GM18858 (cell line): ENCODE measurements around the gene SLC35F5.
"Not testable (repeated sequence)": the region's sequence is repeated elsewhere in the genome, so short reads cannot be mapped to it uniquely, and the experiment has no call there.

ENCODE experiments used
- ATAC-seq: cut with Tn5 transposase; IDR thresholded peaks from one replicate; pipeline ENCODE4 v1.9.1; 2021; ENCODE audit not compliant: unreplicated experiment

SLC35F5 gene

GRCh38 chr2:113698251-113698650 is 58.2 kb downstream of the SLC35F5 start:
- ATAC-seq = not testable (repeated sequence)

DNA sequence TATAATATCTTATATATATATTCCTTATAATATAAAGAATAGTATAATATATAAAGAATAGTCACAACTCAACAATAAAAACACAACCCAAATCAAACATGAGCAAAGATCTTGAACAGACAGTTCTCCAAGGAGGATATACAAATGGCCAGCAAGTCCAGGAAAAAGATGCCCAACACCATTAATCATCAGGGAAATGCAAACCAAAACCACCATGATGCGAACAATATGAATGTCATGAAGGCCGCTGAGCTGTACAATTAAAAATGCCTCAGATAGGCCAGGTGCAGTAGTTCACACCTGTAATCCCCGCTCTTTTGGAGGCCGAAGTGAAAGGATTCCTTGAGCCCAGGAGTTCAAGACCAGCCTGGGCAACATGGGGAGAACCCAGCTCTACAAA is 58.9 kb downstream of the SLC35F5 start:
- no peak for ATAC-seq

- no peak for ATAC-seq
Measured at GRCh38 chr2:113694438-113694837, 62.0 kb downstream of the SLC35F5 start.

GRCh38 chr2:113692698-113693428 is 63.6 kb downstream of the SLC35F5 start:
- peak; percentile 80 for ATAC-seq

- not testable (repeated sequence) for ATAC-seq
Measured at GRCh38 chr2:113690871-113691270, 65.6 kb downstream of the SLC35F5 start.

DNA sequence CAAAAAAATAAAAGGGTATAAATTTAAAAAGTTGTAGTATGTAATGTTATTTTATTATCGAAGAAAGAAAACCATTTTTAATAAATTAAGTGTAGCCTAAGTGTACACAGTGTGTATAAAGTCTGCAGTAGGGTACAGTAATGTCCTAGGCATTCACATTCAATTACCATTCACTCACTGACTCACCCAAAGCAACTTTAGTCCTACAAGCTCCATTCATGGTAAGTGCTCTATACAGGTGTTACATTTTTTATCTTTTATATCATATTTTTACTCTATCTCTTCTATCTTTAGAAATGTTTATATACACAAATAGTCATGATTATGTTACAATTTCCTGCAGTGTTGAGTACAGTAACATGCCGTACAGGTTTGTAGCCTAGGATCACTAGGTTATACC is 69.9 kb downstream of the SLC35F5 start:
- no peak for ATAC-seq

DNA sequence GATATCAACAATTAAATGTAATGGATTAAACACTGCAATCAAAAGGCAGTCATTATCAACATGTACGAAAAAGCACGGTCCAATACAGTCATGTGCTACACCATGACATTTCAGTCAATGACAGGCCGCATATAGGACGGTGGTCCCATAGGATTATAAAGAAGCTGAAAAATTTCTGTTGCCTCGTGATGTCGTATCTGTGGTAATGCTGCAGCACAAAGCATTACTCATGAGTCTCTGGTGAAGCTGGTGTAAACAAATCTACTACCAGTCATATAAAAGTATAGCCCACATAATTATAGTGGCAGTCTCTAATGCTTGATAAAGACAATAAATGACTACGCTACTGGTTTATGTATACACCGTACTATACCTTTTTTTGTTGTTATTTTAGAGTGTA is 71.0 kb downstream of the SLC35F5 start:
- no peak for ATAC-seq

DNA sequence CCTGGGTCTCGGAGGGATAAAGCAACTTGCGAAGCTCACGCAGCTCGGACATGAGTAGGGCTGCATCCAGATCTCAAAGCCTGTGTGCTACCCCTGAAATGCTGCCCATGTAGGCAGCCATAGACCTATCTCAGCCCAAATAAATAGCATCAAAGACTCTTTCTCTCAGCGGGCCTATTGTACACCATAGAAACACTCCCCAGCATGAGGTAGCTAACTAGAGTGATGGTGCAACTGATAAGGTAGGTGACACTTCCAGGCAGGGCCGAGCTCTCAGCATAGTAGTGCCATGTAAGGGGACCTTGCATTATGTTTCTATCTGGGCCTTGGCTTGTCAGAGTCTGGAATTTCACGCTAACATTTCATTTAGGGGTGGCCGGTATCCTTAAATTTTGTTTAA is 77.0 kb downstream of the SLC35F5 start:
- ATAC-seq = no peak

GRCh38 chr2:113677330-113677729 is 79.1 kb downstream of the SLC35F5 start:
- ATAC-seq = no peak

DNA sequence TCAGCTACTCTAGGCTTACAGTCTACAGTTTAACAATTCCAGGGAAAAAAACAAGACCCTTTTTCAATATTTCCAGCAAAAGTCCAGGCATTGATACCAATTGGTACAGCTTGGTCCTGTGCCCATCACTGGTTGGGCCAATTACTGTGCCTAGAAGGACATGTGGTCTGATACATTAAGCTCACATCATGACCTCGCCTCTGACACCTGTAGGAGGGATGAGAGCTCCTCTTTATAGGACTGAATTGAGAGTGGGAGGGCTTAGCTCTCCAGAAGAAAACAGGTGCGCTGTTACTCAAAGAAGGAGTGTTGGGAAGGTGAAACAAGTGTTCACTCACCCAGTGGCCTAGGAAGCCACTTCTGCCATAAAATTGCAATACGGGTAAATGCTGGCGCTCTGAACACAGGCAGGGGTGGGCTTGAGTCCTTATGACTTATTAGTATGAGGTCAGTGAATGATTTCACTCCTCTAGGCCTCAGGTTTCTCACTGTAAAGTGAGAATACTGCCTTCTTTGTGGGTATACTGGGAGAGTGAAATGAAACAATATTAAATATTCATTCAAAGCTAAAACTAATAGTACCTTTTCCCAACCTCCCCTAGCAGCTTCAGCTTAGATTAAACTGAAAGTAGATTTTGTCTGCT is 79.7 kb downstream of the SLC35F5 start:
- ATAC-seq = no peak

GRCh38 chr2:113675875-113676274 is 80.6 kb downstream of the SLC35F5 start:
- ATAC-seq = no peak

- ATAC-seq = no peak
Measured at GRCh38 chr2:113672326-113672932, 84.0 kb downstream of the SLC35F5 start.

DNA sequence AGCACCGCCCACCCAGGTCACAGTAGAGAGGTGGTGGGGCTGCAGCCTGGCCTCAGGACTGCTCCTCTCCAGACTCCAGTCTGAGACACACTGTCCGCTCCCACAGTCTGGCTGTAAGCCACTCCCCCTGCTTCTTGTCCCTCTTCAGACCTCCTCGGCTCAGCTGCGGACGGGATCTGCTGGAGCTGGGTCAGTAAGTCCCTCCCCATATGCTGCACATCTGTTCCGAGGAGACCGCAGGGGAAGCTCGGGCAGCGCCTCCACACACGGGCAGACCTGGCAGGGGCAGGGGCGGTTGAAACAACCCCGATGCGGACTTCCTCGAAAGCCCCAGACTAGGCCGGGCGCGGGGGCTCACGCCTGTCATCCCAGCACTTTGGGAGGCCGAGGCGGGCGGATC is 87.4 kb downstream of the SLC35F5 start:
- not testable (repeated sequence) for ATAC-seq

GRCh38 chr2:113664761-113665533 is 91.5 kb downstream of the SLC35F5 start:
- not testable (repeated sequence) for ATAC-seq

DNA sequence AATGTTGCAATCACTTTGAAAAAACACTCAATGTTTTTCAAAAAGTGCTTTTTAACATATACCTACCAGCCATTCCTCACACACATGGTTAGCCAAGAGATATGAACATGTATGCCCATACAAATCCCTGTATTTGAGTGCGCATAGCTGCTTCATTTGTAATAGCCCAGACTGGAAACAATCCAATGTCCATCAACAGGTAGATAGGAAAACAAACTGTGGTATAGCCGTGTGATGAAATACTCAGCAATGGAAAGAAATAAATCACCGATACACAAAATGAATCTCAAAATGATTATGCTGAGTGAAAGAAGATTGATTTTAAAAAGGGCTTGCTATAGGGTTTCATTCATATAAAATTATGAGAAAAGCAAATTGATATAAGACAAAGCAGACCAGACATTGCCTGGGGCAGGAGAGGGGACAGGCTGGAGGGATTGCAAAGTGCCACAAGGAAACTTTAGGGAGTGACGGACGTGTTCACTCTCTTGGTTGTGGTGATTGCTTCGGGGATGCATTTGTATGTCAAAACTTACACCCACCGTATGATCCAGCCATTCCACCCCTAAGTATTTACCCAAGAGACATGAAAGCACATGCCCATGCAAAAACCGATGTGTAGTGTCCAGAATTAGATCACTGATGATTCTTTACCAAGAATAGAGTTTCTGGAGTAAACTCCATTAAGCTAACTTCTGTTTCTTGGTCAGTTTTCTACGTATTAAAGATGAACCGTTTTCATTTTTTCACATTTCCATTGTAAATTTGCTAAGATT is 93.0 kb downstream of the SLC35F5 start:
- not testable (repeated sequence) for ATAC-seq
